Activated T-cell treated with anti-CD3 and anti-CD28 coated beads, Interleukin-2, amount 50 U/mL, for 48 hours (primary cell): ENCODE results near the gene CCDC174.

Experiments
- DNase-seq, 2 experiments: peaks; one replicate each; pipeline ENCODE4 v3.0.0-alpha.2; 2020

CCDC174 gene

GRCh38 chr3:14658978-14659377 lies 7.4 kb downstream of the CCDC174 start:
- no peak for DNase-seq

GRCh38 chr3:14660942-14661341 lies 9.4 kb downstream of the CCDC174 start:
- DNase-seq = no peak

- no peak for DNase-seq
These were observed 12.0 kb downstream of the CCDC174 start for GRCh38 chr3:14663396-14664135.

DNA sequence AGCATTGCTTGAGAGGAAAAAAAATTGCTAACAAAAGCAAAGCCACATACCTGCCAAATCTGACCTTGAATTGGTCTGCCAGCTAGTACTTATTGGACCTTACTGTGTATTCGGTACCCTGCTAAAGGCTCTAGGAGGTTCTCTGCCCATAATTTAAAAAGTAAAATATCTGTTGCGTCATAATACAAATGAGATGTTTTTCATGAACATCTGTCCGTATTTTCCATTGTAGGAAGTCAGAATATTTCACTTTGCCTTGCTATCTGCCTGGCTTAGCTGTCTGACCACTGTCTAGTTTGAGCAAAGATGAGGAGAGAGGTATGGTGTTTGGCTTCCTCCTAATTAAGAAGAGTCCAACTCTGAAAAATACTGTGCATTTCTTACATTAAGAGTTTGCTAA lies 12.6 kb downstream of the CCDC174 start:
- DNase-seq = no peak

GRCh38 chr3:14672588-14672987 lies 21.0 kb downstream of the CCDC174 start:
- no peak for DNase-seq

DNA sequence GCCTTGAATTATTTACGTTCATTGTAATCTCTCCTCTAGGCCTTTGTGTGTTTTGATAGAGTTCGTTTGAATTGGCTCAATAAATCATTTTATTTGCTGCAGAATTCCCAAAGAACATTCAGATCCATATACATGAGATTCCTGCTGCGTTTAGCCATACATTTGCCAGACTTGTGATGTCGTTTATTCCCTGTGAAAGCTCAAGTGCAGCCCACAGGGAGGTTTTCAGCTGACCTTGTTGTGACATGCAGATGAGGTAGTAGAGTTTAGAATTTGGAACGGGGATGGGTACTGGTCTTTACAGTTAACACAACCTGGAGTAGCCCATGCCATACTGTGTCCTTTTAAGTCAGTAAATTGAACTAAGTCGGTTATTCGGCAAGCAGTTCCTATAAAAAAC lies 23.3 kb downstream of the CCDC174 start, which contains the start of gene C3orf20:
Gene C3orf20, plus strand, starts transcription at position 301 of the 400 bp plus-strand sequence. CDS start 7,573 bp downstream, outside the sequence.
- no peak for DNase-seq

DNA sequence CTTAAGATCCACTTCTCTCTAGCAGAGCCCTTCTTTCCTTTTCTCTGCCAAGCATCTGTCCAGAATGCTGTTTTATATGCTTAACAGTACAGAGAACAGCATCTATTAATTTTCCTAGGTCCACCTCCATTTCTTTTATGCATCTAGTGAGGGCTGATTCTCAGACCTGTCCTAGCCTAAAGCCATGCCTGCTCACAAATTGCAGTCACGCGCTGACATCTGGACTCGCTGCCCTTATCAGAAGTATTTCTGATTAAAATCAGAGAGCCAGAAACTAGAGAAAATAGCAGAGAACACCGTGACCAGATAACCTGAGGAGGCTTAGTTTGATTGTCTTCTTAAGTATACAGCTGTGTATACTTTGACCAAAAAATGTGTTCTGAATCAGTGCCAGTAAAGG lies 25.3 kb downstream of the CCDC174 start:
- DNase-seq = no peak

DNA sequence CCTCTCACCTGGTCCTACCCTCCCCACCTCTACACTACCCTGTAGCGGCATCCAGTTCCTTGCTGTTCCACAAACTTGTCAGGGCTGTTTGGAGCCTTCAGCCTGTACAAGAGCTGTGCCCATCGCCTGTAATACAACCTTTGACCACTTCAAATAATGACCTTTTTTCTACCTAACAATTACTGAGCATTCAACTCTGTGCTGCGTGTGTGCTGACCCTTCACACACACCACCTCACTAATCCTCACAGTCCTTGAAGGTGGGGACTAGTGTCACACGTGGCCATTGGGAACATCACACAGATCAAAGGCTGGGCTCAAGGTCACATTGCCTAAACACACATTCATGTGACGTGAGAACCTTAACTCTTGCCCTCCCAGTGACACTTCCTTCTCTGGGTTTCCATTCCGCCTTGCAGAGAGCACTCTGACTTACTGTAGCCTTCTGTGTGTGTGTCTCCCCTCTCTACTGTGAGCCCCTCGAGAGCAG lies 26.5 kb downstream of the CCDC174 start:
- no peak for DNase-seq

DNA sequence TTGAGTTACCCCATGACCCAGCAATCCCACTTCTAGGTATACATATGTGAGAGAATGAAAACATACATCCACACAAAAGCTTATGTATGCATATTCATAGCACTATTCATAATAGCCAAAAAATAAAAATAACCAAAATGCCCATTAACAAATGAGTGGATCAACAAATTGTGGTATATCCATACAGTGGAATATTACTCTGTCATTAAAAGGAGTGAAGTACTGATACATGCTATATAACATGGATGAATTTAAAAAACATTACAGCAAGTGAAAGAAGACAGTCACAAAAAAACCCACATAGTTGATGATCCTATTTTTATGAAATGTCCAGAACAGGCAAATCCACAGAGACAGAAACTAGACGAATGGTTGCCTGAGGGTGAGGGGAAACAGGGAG lies 28.6 kb downstream of the CCDC174 start:
- no peak for DNase-seq

DNA sequence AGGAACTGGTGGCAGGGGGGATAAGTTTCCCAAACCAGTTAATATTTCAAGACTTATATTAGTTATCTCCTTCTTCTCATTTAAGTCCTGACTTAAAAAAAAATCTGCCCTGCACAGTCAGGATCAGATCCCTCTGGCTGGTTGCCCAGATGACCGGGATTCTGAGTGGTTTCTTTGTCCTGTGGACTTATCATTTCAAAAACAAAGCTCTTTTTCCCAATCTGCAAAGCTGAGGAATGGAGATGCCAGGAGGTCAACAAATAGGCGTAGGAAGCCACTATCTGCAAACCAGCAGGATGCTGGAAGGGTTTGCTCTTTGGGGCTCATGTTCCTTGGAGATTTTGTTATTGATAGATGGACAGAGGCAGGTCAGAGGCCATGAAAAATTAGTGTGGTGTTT lies 29.2 kb downstream of the CCDC174 start:
- DNase-seq = no peak

DNA sequence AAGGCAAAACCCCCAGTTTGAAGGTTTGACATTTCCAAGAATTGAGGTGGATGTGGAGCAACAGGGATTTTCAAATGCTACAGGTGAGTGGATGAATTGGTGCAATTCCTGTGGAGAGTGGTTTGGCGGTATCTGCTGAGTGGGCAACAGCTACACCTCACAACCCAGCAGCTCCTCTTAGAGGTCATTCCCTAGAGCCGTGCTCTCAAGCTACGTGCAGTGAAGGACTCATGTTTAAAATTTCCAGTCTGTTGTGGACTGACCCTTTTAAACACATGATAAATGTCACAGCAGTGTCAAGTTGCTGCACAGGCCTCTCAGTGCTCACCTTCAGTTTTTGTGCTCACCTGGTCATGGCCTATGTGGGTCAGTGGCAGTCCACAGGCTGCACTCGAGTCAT lies 32.9 kb downstream of the CCDC174 start:
- no peak for DNase-seq

- DNase-seq = no peak
These were observed 33.6 kb downstream of the CCDC174 start for GRCh38 chr3:14685179-14685578.

GRCh38 chr3:14687360-14687759 lies 35.8 kb downstream of the CCDC174 start:
- DNase-seq = no peak

DNA sequence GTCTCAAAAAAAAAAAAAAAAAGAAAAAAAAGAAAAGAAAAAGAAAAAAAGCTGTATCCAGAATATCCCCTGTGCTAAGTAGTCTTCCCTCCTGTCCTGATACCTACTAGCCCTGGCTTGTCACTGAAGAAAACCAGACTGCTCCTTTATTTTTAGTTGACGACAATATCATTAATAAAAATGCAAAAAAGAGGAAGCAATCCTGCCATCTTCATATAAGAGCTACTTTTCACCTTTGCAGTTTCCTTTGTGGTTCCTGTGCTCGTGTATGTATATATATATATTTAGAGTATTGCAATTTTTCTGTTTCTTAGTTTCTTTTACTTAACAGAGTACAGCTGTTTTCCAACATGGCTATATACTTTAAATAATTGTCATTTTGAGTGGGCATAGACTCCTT lies 37.0 kb downstream of the CCDC174 start:
- DNase-seq = no peak

- no peak for DNase-seq
These were observed 37.9 kb downstream of the CCDC174 start for GRCh38 chr3:14689247-14689980.

- no peak for DNase-seq
These were observed 39.7 kb downstream of the CCDC174 start for GRCh38 chr3:14691239-14691638.

DNA sequence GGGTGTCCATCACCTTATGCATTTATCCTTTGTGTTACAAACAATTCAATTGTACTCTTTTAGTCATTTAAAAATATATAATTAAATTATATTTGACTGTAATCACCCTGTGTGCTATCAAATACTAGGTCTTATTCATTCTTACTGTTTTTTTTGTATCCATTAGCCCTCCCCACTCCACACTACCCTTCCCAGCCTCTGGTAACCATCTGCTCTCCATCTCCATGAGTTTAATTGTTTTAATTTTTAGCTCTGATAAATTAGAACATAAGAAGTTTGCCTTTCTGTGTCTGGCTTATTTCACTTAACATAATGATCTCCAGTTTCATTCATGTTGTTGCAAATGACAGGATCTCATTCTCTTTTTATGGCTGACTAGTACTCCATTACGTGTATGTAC lies 40.2 kb downstream of the CCDC174 start:
- no peak for DNase-seq

DNA sequence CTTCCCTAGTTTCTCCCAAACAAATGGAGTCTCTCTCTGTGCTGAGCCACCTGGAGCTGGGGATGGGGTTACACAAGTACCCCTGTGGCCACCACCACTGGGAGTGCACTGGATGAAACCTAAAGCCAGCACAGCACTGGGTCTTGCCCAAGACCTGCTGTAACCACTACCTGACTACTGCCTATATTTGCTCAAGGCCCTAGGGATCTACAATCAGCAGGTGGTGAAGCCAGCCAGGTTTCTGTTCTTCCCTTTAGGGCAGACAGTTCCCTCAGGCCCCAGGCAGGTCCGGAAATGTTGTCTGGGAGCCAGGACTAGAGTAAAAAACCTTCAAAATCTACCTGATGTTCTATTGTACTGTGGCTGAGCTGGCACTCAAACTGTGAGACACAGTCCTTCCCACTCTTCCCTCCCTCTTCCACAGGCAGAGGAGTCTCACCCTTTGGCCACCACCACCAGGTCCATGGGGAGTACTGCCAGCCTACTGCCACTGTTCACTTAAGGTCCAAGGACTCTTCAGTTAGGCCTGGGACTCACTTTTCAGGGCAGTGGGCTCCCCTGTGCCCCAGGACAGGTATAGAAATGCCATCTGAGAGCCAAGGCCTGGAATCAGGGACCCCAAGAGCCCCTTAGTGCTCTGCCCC lies 47.2 kb downstream of the CCDC174 start:
- DNase-seq = no peak

GRCh38 chr3:14699643-14700042 lies 48.1 kb downstream of the CCDC174 start:
- no peak for DNase-seq

- no peak for DNase-seq
These were observed 49.3 kb downstream of the CCDC174 start for GRCh38 chr3:14700891-14701290.

GRCh38 chr3:14701676-14702075 lies 50.1 kb downstream of the CCDC174 start:
- no peak for DNase-seq

- DNase-seq = no peak
These were observed 51.7 kb downstream of the CCDC174 start for GRCh38 chr3:14703128-14703750.

GRCh38 chr3:14703791-14704190 lies 52.2 kb downstream of the CCDC174 start:
- DNase-seq = no peak
